Heart left ventricle (tissue), 13 donors: ENCODE data around the gene PHF21A.

Experiments used
- POLR2A ChIP-seq, 2 donors: fragments of 450-650 bp; IDR thresholded peaks; one replicate each; pipeline ENCODE4 v1.6.1; 2017; ENCODE audit warnings: antibody characterized with exemption in 2 of 2, mild to moderate bottlenecking in 2 of 2, moderate library complexity in 2 of 2
- TF ChIP-seq, protein P1 (sequence below), 12 donors: fragments of 200-600 bp; sonication (generic) in 4 of 12; IDR thresholded peaks; one replicate each; pipeline versions ENCODE4 v1.5.0 to v1.8.0; 2018 to 2022; ENCODE audit warnings: antibody characterized with exemption in 12 of 12, mild to moderate bottlenecking in 5 of 12
- donor health status: ischemic (EF 13 %, LVEDD 7.1; RV severe dilation, severe dysfunction).
- donor health status: DM: no; HTN: yes; CAD: no.
- donor health status: DM: no; HTN: no; CAD: no.
- donor health status: ischemic (EF 25% LVEDD 6.9; RV normal size, moderate dysfunction).
- donor health status: ischemic (EF 25% LVEDD 5.7; RV mildly dilated, moderate dysfunction).
- donor health status: ischemic (EF 35%, LVEDD 5.7; RV mildly dilated, moderate dysfunction).
- donor health status: nonischemic (EF 11% LVEDD 7.7; RV severe dilation, severe dysfunction).
- donor health status: DM: yes; HTN: yes; CAD: no.
- donor health status: PGD.
- donor health status: ischemic (EF 29% LVEDD 5.4; RV normal size, mild dysfunction).
- donor health status: nonischemic (EF 23%, LVEDD 6.1; RV moderate dilation, normal function).

DNA sequence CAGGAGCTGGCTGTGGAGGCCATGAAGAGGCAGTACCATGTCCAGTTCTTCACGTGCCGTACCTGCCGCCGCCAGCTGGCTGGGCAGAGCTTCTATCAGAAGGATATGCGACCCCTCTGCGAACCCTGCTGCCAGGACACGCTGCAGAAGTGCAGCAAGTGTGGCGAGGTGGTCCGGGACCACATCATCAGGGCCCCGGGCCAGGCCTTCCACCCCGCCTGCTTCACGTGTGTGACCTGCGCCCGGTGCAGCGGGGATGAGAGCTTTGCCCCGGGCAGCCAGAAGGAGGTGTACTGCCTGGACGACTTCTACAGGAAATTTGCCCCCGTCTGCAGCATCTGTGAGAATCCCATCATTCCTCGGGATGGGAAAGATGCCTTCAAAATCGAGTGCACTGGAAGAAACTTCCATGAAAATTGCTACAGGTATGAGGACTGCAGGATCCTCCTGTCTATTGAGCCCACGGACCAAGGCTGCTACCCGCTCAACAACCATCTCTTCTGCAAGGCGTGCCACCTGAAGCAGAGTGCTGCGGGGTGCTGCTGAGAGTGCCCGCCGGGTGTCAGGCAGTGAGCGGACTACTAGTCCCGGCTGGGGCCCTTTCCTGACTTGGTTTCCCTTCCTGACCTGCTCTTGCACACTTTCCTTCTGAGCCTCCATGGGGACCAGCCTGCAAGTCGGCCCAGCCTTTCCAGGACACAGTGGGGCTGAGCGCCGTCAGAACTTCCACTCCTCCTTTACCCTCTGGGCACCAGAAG lies 22.0 kb upstream of the PHF21A start:
- TF ChIP-seq, protein P1, sequence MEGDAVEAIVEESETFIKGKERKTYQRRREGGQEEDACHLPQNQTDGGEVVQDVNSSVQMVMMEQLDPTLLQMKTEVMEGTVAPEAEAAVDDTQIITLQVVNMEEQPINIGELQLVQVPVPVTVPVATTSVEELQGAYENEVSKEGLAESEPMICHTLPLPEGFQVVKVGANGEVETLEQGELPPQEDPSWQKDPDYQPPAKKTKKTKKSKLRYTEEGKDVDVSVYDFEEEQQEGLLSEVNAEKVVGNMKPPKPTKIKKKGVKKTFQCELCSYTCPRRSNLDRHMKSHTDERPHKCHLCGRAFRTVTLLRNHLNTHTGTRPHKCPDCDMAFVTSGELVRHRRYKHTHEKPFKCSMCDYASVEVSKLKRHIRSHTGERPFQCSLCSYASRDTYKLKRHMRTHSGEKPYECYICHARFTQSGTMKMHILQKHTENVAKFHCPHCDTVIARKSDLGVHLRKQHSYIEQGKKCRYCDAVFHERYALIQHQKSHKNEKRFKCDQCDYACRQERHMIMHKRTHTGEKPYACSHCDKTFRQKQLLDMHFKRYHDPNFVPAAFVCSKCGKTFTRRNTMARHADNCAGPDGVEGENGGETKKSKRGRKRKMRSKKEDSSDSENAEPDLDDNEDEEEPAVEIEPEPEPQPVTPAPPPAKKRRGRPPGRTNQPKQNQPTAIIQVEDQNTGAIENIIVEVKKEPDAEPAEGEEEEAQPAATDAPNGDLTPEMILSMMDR (IDR thresholded peaks at IDR 0.05) = no peak
- no peak for TF ChIP-seq POLR2A (IDR thresholded peaks at IDR 0.05)
